NCI-H748 treated with DMSO at 0.1 percent for 48 hours (cell line): Measurements from ENCODE around the gene HNF1B.
A peak's percentile ranks its signal among the peaks of the same experiment; 100 is the strongest.

Experiments
- DNase-seq: peaks from one replicate; lab custom pipeline; 2025; lab: John Stamatoyannopoulos, UW

HNF1B gene

GRCh38 chr17:37671028-37671823 lies 73.6 kb downstream of the HNF1B start:
- no peak for DNase-seq

GRCh38 chr17:37667039-37667438 lies 77.8 kb downstream of the HNF1B start:
- DNase-seq = no peak

- DNase-seq = no peak
These were observed 80.6 kb downstream of the HNF1B start for GRCh38 chr17:37664214-37664613.

GRCh38 chr17:37662353-37662752 lies 82.5 kb downstream of the HNF1B start:
- no peak for DNase-seq

GRCh38 chr17:37661400-37662014 lies 83.4 kb downstream of the HNF1B start:
- no peak for DNase-seq

GRCh38 chr17:37659925-37660324 lies 84.9 kb downstream of the HNF1B start:
- no peak for DNase-seq

GRCh38 chr17:37657202-37657601 lies 87.7 kb downstream of the HNF1B start:
- no peak for DNase-seq

GRCh38 chr17:37651849-37652248 lies 93.0 kb downstream of the HNF1B start:
- no peak for DNase-seq

GRCh38 chr17:37650419-37651003 lies 94.3 kb downstream of the HNF1B start:
- peak; percentile 16 for DNase-seq

GRCh38 chr17:37648555-37648954 lies 96.3 kb downstream of the HNF1B start:
- no peak for DNase-seq

- no peak for DNase-seq
These were observed 97.0 kb downstream of the HNF1B start for GRCh38 chr17:37647856-37648255.

GRCh38 chr17:37643869-37644268 lies 101.0 kb downstream of the HNF1B start:
- peak; percentile 16 for DNase-seq

GRCh38 chr17:37643118-37643766 lies 101.6 kb downstream of the HNF1B start, which contains the start of gene DDX52:
TSS of gene DDX52 (minus strand) at chr17:37643446. CDS start at chr17:37643420, 26 bp downstream.
- DNase-seq = peak; percentile 91

- no peak for DNase-seq
These were observed 102.2 kb downstream of the HNF1B start for GRCh38 chr17:37642681-37643080.

GRCh38 chr17:37640015-37640414 lies 104.8 kb downstream of the HNF1B start:
- DNase-seq = no peak

- DNase-seq = no peak
These were observed 106.9 kb downstream of the HNF1B start for GRCh38 chr17:37637956-37638355.
